Adipose tissue (tissue), 3 donors: ENCODE measurements around the gene FGFBP3. TPM values are rescaled to one million over a fixed set of nuclear protein-coding genes. Genes with fewer than 3 reads are reported as not detected.

Experiments used
- H3K27ac ChIP-seq: one replicate; pipeline ENCODE4 v1.5.1; 2013; ENCODE audit warnings: low read depth, low read length
- WGBS, 3 donors: extraction: QIAGEN DNeasy Blood & Tissue Kit; methylation state at CpG; one replicate each; pipeline ENCODE4 v1.1.7; 2013; 5-methylcytosine and 5-hydroxymethylcytosine counted together
- polyA plus RNA-seq, 3 donors: library from polyadenylated mRNA; stranded (reverse); fragments of 200-250 nt; gene quantifications; one replicate each; pipeline ENCODE4 v1.2.3, GENCODE V29; 2013
- donor health status: healthy with polysubstance abuse.
- donor health status: Bipolar disorder and iron deficiency.
- donor health status: healthy.

FGFBP3 gene
- polyA plus RNA-seq, 3 donors = 0.82 to 1.0 (median 0.83) TPM

GRCh38 chr10:91879515-91880170, 29.6 kb downstream of the FGFBP3 start:
- 41 to 60% (median 56%) methylated on average over 7 of the region's 7 CpGs for WGBS, 3 donors

GRCh38 chr10:91875779-91876178, 33.5 kb downstream of the FGFBP3 start:
- 79 to 96% (median 94%) methylated on average over 1 of the region's 1 CpG for WGBS, 3 donors

More at GRCh38 chr10:91879515-91880170, 29.6 kb downstream of the FGFBP3 start:
- no peak overlapping the region for H3K27ac ChIP-seq

GRCh38 chr10:91875156-91875555, 34.1 kb downstream of the FGFBP3 start:
- 86 to 95% (median 90%) methylated on average over 2 of the region's 2 CpGs for WGBS, 3 donors
- no peak overlapping the region for H3K27ac ChIP-seq

More at GRCh38 chr10:91875779-91876178, 33.5 kb downstream of the FGFBP3 start:
- no peak overlapping the region for H3K27ac ChIP-seq

GRCh38 chr10:91865562-91866081, 43.7 kb downstream of the FGFBP3 start:
- H3K27ac ChIP-seq = no peak overlapping the region
- WGBS, 3 donors = 87 to 97% (median 90%) methylated on average over 2 of the region's 2 CpGs

DNA sequence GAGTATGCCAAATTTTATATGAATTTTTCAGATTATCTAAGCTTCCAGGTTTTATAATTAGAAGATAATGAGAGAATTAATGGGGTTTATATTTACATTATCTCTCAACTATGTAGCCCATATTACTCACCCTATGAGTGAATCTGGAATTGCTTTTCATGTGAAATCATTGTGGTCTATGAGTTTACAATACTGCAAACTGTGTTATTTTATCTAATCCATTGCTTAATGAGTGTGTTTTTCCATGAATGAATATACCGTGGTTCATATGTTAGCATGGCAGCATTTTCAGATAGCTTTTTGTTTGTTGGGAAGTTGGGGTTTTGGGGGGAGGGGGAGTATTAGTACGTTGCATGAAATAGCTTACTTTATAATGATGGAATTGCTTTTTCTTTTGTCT, 44.5 kb downstream of the FGFBP3 start:
- 66 to 87% (median 80%) methylated on average over 2 of the region's 2 CpGs for WGBS, 3 donors
- H3K27ac ChIP-seq = no peak overlapping the region

DNA sequence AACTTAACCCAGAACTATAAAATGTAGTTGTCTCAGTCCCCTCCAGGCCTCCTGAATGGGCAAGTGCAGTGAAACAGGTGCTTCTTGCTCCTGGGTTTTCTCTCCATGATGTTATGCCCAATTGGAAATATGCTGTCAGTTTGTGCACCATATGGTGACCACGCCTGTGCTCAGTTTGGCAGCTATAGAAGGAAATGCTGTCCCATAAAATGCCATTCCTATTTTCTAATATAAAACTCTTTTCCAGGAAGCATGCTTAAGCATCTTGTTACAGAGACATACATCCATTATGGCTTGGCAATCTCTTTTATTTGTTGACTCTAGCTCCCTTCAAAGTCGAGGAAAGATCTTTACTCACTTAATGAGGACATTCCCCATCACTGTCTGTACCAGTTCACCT, 45.2 kb downstream of the FGFBP3 start:
- no peak overlapping the region for H3K27ac ChIP-seq
- WGBS, 3 donors = 38 to 76% (median 69%) methylated on average over 2 of the region's 2 CpGs

- 83 to 89% (median 86%) methylated on average over 1 of the region's 1 CpG for WGBS, 3 donors
- no peak overlapping the region for H3K27ac ChIP-seq
Observed at GRCh38 chr10:91860885-91861284, 48.4 kb downstream of the FGFBP3 start.

- WGBS, 3 donors = 76 to 91% (median 87%) methylated on average over 6 of the region's 6 CpGs
Observed at GRCh38 chr10:91856637-91857036, 52.6 kb downstream of the FGFBP3 start.

More at GRCh38 chr10:91856637-91857036, 52.6 kb downstream of the FGFBP3 start:
- no peak overlapping the region for H3K27ac ChIP-seq

Other genes with a start within 250 kb of the FGFBP3 start
- gene TNKS2, start 111.1 kb downstream of the FGFBP3 start, polyA plus RNA-seq = 10 to 100 TPM in 2 of 3 donors, 1 to 10 TPM in 1; 9.4 to 13.5 (median 12.9) TPM
- gene BTAF1, start 14.3 kb upstream of the FGFBP3 start, polyA plus RNA-seq = 10 to 100 TPM in 1 of 3 donors, 1 to 10 TPM in 2; 5.6 to 13.5 (median 5.8) TPM